Measurements from ENCODE around the gene ERBB4.

- TF ChIP-seq RAD21 (IDR thresholded peaks at IDR 0.05; ENCODE audit: low read length) (no peak), USF1 (IDR thresholded peaks at IDR 0.05; ENCODE audit: borderline replicate concordance, low read depth) (no peak), POLR2AphosphoS5 (IDR thresholded peaks at IDR 0.05; ENCODE audit: low read depth, low read length) (no peak), SMC3 (IDR thresholded peaks at IDR 0.05; ENCODE audit: low read depth, low read length) (no peak), CTCF (IDR thresholded peaks at IDR 0.05) (no peak), MEF2A (IDR thresholded peaks at IDR 0.05; ENCODE audit: borderline replicate concordance, low read depth) (no peak)
- TF ChIP-seq, protein P1, sequence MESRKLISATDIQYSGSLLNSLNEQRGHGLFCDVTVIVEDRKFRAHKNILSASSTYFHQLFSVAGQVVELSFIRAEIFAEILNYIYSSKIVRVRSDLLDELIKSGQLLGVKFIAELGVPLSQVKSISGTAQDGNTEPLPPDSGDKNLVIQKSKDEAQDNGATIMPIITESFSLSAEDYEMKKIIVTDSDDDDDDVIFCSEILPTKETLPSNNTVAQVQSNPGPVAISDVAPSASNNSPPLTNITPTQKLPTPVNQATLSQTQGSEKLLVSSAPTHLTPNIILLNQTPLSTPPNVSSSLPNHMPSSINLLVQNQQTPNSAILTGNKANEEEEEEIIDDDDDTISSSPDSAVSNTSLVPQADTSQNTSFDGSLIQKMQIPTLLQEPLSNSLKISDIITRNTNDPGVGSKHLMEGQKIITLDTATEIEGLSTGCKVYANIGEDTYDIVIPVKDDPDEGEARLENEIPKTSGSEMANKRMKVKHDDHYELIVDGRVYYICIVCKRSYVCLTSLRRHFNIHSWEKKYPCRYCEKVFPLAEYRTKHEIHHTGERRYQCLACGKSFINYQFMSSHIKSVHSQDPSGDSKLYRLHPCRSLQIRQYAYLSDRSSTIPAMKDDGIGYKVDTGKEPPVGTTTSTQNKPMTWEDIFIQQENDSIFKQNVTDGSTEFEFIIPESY (IDR thresholded peaks at IDR 0.05; ENCODE audit: borderline replicate concordance, low read depth): no peak
Observed at GRCh38 chr2:212360068-212360460, 178.5 kb downstream of the ERBB4 start.

Measured in SK-N-SH (cell line).